Measurements from ENCODE around the gene CCDC86.

DNA sequence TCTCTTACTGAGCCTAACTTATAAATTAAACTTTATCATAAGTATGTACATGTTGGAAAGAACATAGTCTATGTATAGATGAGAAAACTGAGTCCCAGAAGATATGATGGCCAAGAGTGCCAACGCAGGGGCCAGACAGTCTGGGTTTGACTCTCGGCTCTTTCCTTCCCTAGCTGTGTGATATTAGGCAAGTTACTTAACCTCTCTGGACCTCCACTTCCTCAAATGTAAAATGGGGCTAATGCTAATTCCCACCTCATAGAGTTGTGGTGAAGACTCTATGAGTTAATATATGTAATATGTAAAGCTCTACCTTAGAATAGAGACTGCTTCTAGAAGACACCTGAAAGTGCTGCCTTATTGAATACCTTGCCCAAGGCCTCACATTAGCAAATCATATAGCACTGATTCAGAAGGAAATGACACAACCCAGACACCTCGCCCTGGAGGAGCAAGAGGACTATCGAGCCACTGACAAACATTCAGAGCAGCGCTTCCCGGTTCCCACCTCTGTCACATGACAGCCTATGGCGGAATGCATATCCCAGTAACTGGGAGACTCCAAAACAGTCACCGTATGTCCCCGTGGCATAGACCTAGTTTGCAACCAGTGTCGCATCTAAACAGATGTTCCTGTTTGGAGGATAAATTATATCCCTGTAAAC is 11.3 kb upstream of the CCDC86 start:
- TF ChIP-seq, protein P1, sequence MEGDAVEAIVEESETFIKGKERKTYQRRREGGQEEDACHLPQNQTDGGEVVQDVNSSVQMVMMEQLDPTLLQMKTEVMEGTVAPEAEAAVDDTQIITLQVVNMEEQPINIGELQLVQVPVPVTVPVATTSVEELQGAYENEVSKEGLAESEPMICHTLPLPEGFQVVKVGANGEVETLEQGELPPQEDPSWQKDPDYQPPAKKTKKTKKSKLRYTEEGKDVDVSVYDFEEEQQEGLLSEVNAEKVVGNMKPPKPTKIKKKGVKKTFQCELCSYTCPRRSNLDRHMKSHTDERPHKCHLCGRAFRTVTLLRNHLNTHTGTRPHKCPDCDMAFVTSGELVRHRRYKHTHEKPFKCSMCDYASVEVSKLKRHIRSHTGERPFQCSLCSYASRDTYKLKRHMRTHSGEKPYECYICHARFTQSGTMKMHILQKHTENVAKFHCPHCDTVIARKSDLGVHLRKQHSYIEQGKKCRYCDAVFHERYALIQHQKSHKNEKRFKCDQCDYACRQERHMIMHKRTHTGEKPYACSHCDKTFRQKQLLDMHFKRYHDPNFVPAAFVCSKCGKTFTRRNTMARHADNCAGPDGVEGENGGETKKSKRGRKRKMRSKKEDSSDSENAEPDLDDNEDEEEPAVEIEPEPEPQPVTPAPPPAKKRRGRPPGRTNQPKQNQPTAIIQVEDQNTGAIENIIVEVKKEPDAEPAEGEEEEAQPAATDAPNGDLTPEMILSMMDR (conservative IDR thresholded peaks at IDR 0.05 in 1 of 2, IDR thresholded peaks at IDR 0.05 in 1 of 2; ENCODE audit: extremely low read depth in 1 of 2, insufficient read depth in 1 of 2, low read depth in 1 of 2, low read length in 2 of 2), result no peak
- TF ChIP-seq EZH2 (IDR thresholded peaks at IDR 0.05; ENCODE audit: borderline replicate concordance, low read length), result no peak
